ENCODE data around the gene SMARCD3. TPM values are rescaled to one million over a fixed set of nuclear protein-coding genes. Genes with fewer than 3 reads are reported as not detected.

The SMARCD3 gene
- total and polyA plus RNA-seq, 2 of the 4 experiments (the other 2 are of a cell fraction), result 37.5 to 48.5 TPM

DNA sequence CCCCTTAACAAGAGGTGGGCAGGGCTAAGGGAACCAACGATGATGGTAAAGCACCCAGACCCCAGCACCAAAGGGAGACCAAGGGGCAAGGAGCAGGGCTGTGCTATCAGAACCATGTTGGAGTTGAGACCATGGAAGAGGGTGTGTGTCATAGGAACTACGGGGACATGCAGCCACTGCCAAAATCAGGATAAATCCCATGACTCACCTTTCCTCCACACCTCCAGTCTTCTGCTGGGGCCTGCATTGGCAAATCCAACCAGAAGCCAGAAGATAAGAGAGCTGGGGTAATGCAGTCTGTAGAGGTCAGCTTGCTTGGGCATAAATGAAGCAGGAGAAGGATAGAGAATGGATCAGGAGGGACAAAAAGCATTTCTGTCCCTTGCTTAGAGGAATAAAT, 42.7 kb upstream of the SMARCD3 start:
- Histone ChIP-seq H3K36me3 (ENCODE audit: control insufficient read depth, insufficient read depth, low read length) (no peaks in the 10 kb centered on the region), H3K27me3 (ENCODE audit: control insufficient read depth, insufficient read depth, low read length) (peaks cover 43% of the 10 kb centered on the region), H3K9me1 (ENCODE audit: insufficient read depth, low read length) (no peaks in the 10 kb centered on the region), H2BK120ac (ENCODE audit: low read depth, low read length) (no peak overlapping the region), H3K4me2 (ENCODE audit: low read depth, low read length) (no peak overlapping the region), H4K91ac (ENCODE audit: insufficient read depth, low read depth, low read length) (no peak overlapping the region), H3K56ac (ENCODE audit: extremely low read depth, insufficient read depth, low read length) (no peak overlapping the region), H3K4me1 (ENCODE audit: control insufficient read depth, insufficient read depth, low read length) (no peaks in the 10 kb centered on the region), H2AFZ (replicated peaks; ENCODE audit: low read length, poor library complexity) (no peak overlapping the region), H2BK5ac (ENCODE audit: low read depth, low read length, poor library complexity, severe bottlenecking) (no peak overlapping the region), H2BK15ac (ENCODE audit: low read depth, low read length) (no peak overlapping the region), H3K9me3 (ENCODE audit: control insufficient read depth, insufficient read depth, low read length) (peaks cover 3% of the 10 kb centered on the region), H3K18ac (ENCODE audit: low read depth, low read length) (no peak overlapping the region), H3K9ac (ENCODE audit: low read depth, low read length) (no peak overlapping the region), H4K8ac (ENCODE audit: low read depth in 2 of 2, low read length in 2 of 2) (no peak overlapping the region), H3K23ac (ENCODE audit: low read depth, low read length) (no peak overlapping the region), H3K79me1 (ENCODE audit: low read depth in 1 of 2, low read length in 2 of 2) (no peaks in the 10 kb centered on the region), H2AK5ac (ENCODE audit: low read depth, low read length) (no peak overlapping the region), H3K4me3 (ENCODE audit: insufficient read depth, low read depth, low read length) (no peak overlapping the region), H4K20me1 (ENCODE audit: insufficient read depth, low read length) (no peaks in the 10 kb centered on the region), H2AK9ac (replicated peaks; ENCODE audit: low read depth, low read length, poor library complexity) (no peak overlapping the region), H4K5ac (ENCODE audit: low read depth, low read length) (no peak overlapping the region), H3K27ac (ENCODE audit: insufficient read depth, low read length) (no peak overlapping the region), H2BK20ac (ENCODE audit: low read depth, low read length) (no peak overlapping the region), H3K14ac (replicated peaks; ENCODE audit: low read depth, low read length) (no peak overlapping the region), H3K4ac (ENCODE audit: low read depth, low read length) (no peak overlapping the region)
- BruUV-seq (replicated peaks), result no TSS peak
- POLR2A ChIA-PET (ENCODE audit: unreplicated experiment), result no interaction called here
- DNase-seq, result no peak
- WGBS, 2 experiments (ENCODE audit: extremely low coverage in 2 of 2, insufficient read length in 1 of 2), result 40% methylated on average over 1 of the region's 2 CpGs; no CpG with 5 or more reads in 1 of the 2 experiments
- no peak for ATAC-seq (ENCODE audit: low read depth)
- no peak for TF ChIP-seq CEBPB (IDR thresholded peaks at IDR 0.05; ENCODE audit: low read depth, low read length)
- no peak for TF ChIP-seq FOS (IDR thresholded peaks at IDR 0.05; ENCODE audit: low read depth, low read length)
- TF ChIP-seq RFX5 (IDR thresholded peaks at IDR 0.05; ENCODE audit: low read depth, low read length), result no peak
- TF ChIP-seq RCOR1 (IDR thresholded peaks at IDR 0.05; ENCODE audit: insufficient replicate concordance, low read length), result no peak
- TF ChIP-seq, protein P1, sequence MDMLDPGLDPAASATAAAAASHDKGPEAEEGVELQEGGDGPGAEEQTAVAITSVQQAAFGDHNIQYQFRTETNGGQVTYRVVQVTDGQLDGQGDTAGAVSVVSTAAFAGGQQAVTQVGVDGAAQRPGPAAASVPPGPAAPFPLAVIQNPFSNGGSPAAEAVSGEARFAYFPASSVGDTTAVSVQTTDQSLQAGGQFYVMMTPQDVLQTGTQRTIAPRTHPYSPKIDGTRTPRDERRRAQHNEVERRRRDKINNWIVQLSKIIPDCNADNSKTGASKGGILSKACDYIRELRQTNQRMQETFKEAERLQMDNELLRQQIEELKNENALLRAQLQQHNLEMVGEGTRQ (IDR thresholded peaks at IDR 0.05; ENCODE audit: low read depth, low read length), result no peak
- no peak for TF ChIP-seq CHD1 (IDR thresholded peaks at IDR 0.05; ENCODE audit: low read depth, low read length)
- no peak for TF ChIP-seq SMC3 (IDR thresholded peaks at IDR 0.05; ENCODE audit: low read depth, low read length)
- TF ChIP-seq, protein P2, sequence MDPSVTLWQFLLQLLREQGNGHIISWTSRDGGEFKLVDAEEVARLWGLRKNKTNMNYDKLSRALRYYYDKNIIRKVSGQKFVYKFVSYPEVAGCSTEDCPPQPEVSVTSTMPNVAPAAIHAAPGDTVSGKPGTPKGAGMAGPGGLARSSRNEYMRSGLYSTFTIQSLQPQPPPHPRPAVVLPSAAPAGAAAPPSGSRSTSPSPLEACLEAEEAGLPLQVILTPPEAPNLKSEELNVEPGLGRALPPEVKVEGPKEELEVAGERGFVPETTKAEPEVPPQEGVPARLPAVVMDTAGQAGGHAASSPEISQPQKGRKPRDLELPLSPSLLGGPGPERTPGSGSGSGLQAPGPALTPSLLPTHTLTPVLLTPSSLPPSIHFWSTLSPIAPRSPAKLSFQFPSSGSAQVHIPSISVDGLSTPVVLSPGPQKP (IDR thresholded peaks at IDR 0.05; ENCODE audit: borderline replicate concordance, low read depth, low read length), result no peak
- no peak for TF ChIP-seq NFE2L2 (IDR thresholded peaks at IDR 0.05; ENCODE audit: low read depth, low read length)
- TF ChIP-seq RAD21 (IDR thresholded peaks at IDR 0.05; ENCODE audit: low read length), result no peak
- no peak for TF ChIP-seq MAFK (IDR thresholded peaks at IDR 0.05; ENCODE audit: low read depth, low read length)
- no peak for TF ChIP-seq POLR2A (IDR thresholded peaks at IDR 0.05; ENCODE audit: low read depth, low read length)
- TF ChIP-seq MAZ (IDR thresholded peaks at IDR 0.05; ENCODE audit: borderline replicate concordance, low read depth, low read length), result no peak
- no peak for TF ChIP-seq MXI1 (IDR thresholded peaks at IDR 0.05; ENCODE audit: borderline replicate concordance, low read depth, low read length)
- TF ChIP-seq, protein P3, sequence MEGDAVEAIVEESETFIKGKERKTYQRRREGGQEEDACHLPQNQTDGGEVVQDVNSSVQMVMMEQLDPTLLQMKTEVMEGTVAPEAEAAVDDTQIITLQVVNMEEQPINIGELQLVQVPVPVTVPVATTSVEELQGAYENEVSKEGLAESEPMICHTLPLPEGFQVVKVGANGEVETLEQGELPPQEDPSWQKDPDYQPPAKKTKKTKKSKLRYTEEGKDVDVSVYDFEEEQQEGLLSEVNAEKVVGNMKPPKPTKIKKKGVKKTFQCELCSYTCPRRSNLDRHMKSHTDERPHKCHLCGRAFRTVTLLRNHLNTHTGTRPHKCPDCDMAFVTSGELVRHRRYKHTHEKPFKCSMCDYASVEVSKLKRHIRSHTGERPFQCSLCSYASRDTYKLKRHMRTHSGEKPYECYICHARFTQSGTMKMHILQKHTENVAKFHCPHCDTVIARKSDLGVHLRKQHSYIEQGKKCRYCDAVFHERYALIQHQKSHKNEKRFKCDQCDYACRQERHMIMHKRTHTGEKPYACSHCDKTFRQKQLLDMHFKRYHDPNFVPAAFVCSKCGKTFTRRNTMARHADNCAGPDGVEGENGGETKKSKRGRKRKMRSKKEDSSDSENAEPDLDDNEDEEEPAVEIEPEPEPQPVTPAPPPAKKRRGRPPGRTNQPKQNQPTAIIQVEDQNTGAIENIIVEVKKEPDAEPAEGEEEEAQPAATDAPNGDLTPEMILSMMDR (conservative IDR thresholded peaks at IDR 0.05; ENCODE audit: low read depth, low read length), result no peak
- no peak for TF ChIP-seq BHLHE40 (IDR thresholded peaks at IDR 0.05; ENCODE audit: low read depth, low read length)
- CTCF ChIA-PET, result no interaction called here
- intact Hi-C loops (cut with micrococcal nuclease) (no loop called here), in situ Hi-C loops (cut with MboI; ENCODE audit: low sequenced_read_pairs) (no loop called here), dilution Hi-C loops (cut with HindIII; ENCODE audit: low sequenced_read_pairs, unreplicated experiment) (no loop called here)
